GM21515 (cell line): Measurements from ENCODE around the gene DBNDD1.
"Not testable (repeated sequence)": the region's sequence is repeated elsewhere in the genome, so short reads cannot be mapped to it uniquely, and the experiment has no call there.

ENCODE experiments used
- ATAC-seq: cut with Tn5 transposase; IDR thresholded peaks from one replicate; pipeline ENCODE4 v1.9.1; 2021; ENCODE audit not compliant: unreplicated experiment

Gene DBNDD1

GRCh38 chr16:90012991-90013745, 6.1 kb downstream of the DBNDD1 start:
- ATAC-seq: no peak

GRCh38 chr16:90011908-90012501, 7.3 kb downstream of the DBNDD1 start:
- no peak for ATAC-seq

- no peak for ATAC-seq
Measured at GRCh38 chr16:90011508-90011819, 7.8 kb downstream of the DBNDD1 start.

DNA sequence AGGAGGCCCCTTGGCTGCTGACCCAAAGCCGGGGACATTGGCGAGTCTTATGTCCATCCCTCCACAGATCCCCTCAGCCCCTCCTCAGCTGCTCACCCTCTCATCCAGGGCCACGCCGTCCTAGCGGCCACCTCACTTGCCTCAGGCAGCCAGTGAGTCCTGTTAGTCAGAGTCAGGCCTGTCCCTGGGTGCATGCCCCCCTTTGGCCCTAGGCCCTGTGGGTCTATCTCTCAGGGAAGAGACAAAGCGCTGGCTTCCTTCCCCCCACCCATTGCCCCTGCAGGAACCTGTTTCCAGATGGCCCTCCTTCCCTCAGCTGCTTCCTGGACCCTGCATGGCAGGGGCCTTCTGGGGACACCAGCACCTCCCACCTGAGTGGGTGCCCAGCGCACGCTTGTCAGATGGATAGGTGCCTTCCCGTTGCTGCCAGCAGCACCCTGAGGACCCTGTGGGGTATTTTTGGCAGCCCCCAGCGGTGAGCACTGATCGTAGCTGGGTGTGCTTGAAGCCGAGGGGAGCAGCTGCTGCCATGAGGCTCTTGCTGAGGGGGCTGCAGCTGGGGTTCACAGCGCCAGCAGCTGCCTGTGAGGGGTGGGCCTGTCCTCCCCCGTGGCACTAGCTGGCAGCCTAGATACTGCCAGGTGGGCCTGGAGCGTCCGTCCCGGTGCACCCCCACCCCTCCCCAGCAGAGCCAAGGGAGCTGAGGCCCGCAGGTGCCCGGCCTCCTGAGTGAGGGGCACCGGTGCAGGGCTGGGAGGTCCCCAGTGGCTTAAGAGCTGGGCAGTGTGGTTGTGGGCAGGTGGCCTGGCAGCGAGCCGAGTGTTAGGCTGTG, 8.4 kb downstream of the DBNDD1 start:
- ATAC-seq: no peak

DNA sequence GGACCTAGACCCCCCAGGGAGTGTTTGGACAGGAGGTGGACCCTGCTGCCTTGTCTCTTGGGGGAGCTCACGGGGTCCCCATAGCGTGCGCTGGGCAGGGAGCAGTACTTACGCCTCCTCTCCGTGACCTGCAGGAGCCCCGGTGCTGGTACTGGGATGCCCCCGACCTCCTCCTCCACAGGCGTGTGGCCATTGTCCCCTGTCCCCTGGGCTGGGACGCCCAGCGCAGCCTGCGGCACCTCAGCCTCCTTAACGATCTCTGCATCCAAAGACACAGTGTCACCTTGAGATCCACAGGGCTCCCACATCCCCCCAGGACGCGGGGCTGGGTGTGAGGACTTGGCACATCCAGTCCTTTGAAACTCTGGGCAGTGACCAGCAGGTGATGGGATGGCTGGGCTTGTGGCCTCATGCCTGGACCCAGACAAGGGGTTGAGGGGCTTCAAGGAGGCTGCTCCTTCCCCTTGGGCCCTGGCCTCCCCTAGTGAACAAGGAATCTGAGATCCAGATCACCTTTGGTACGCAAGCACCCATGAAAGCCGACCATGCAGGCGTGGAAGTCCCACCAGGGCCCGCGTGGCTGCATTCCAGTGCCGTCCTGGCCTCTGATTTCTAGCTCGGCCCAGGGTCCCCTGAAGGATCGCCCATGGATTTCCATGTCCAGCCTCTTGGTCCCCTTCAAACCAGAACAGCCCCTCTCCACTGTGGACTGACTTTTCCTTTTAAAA, 9.9 kb downstream of the DBNDD1 start:
- no peak for ATAC-seq

GRCh38 chr16:90008708-90009145, 10.5 kb downstream of the DBNDD1 start:
- ATAC-seq: peak; percentile 62

- ATAC-seq: not testable (repeated sequence)
Measured at GRCh38 chr16:90007635-90008234, 11.5 kb downstream of the DBNDD1 start.

- ATAC-seq: no peak
Measured at GRCh38 chr16:90007015-90007414, 12.2 kb downstream of the DBNDD1 start.

DNA sequence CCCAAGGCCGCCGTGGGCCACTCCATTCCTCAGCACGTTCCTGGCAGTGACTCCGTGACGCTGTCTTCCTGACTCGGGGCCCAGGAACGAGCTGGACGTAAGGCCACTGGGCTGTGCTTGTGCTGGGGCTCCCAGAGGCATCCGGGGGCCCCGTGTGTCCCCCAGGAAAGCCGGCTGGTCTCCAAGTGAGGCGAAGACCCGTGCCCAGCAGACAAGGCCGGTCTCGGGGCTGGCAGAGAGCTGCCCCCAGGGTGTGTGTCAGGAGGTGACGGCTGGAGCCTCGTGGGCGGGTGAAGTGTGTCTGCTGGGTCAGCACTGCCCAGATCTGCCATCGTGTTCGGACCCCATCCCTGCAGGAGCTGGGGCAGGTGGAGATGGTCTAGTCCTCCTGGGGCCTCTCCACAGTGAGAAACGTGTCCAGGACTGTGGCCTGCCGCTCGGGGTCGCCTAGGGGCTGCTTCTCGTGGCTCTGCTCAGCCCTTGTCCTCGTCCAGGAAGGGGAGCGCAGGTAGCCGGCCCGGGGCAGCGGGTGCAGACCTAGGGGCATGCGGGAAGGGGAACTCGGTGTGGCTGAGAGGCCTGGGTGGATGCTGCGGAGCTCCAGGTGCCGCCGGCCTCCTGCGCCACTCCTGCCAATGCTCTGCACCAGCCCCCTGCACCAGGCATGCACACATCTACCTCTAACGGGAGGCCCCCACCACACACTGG, 13.1 kb downstream of the DBNDD1 start:
- ATAC-seq: no peak

- no peak for ATAC-seq
Measured at GRCh38 chr16:90004577-90004976, 14.7 kb downstream of the DBNDD1 start.

GRCh38 chr16:90002759-90003158, 16.5 kb downstream of the DBNDD1 start:
- no peak for ATAC-seq

- ATAC-seq: no peak
Measured at GRCh38 chr16:90001761-90002503, 17.3 kb downstream of the DBNDD1 start.

DNA sequence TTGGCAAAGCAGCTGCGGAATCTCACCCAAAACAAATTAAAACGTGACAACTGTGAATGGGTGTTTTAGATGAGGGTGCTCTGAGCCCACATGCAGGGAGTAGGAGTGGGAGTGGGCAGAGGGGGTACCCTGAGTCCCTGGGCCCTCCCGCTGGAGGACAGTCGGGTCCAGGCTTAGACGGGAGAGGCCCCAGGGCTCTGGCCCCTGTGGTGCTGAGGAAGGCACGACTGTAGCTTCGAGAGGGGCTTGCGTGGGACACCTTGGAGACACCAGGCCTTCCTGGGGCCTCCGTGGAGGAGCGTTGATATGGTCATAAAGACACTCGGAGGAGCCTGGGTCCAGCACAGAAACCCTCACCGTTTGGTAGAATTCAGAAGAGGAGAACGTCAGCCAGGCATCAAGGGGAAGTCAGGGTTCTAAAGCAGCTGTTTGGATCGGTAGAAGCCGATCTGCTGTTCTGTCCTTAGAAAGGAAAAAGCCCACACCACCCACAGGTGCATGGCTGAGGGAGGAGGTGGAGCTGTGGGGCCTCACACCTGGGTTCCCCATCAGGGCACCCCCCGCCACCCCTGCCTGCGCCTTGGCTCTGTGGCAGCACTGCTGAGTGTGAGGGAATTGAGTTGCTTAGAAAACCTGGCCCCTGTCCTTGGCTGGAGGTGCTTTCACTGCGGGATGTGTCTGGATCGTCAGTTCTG, 18.4 kb downstream of the DBNDD1 start:
- ATAC-seq: no peak

- no peak for ATAC-seq
Measured at GRCh38 chr16:89999831-90000574, 19.3 kb downstream of the DBNDD1 start.

DNA sequence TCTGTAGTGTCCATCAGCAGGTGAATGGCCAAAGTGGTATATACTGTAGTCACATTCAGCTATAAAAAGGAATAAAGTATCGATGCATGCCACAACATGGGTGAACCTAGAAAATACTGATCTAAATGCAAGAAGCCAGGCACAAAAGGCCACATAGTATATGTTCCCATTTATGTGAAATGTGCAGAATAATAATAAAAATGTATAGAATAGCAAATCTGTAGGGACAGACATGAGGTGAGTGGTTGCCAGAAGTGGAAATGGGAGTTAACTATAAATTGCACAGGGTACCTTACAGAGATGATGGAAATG, 23.1 kb downstream of the DBNDD1 start:
- ATAC-seq: no peak

DNA sequence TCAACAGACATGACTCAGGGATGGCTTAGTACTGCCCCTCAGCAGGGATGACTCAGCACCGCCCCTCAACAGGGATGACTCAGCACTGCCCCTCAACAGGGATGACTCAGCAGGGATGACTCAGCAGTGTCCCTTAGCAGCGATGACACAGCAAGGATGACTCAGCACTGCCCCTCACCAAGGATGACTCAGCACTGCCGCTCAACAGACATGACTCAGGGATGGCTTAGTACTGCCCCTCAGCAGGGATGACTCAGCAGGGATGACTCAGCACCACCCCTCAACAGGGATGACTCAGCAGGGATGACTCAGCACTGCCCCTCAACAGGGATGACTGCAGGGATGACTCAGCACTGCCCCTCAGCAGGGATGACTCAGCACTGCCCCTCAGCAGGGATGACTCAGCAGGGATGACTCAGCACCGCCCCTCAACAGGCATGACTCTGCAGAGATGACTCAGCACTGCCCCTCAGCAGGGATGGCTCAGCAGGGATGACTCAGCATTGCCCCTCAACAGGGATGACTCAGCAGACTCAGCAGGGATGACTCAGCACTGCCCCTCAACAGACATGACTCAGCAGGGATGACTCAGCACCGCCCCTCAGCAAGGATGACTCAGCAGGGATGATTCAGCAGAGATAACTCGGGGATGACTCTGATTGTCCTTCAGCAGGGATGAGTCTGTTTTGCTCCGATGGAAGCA, 23.6 kb downstream of the DBNDD1 start:
- not testable (repeated sequence) for ATAC-seq

DNA sequence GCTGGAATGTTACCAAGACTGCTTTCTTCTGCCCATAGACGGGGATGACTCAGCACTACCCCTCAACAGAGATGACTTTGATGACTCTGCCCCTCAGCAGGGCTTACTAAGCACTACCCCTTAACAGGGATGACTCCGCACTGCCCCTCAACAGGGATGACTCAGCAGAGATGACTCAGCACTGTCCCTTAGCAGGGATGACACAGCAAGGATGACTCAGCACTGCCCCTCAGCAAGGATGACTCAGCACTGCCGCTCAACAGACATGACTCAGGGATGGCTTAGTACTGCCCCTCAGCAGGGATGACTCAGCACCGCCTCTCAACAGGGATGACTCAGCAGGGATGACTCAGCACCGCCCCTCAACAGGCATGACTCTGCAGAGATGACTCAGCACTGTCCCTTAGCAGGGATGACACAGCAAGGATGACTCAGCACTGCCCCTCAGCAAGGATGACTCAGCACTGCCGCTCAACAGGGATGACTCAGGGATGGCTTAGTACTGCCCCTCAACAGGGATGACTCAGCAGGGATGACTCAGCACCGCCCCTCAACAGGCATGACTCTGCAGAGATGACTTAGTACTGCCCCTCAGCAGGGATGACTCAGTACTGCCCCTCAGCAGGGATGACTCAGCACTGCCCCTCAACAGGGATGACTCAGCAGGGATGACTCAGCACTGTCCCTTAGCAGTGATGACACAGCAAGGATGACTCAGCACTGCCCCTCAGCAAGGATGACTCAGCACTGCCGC, 24.4 kb downstream of the DBNDD1 start:
- not testable (repeated sequence) for ATAC-seq
